ENCODE measurements around the gene MB. TPM values are rescaled to one million over a fixed set of nuclear protein-coding genes. Genes with fewer than 3 reads are reported as not detected.

The MB gene
- total RNA-seq, 1 experiment from 2014 or later: 17.3 TPM

GRCh38 chr22:35622191-35622913 lies 5.2 kb upstream of the MB start:
- ATAC-seq: peak; percentile 66
- POLR2A ChIA-PET: no interaction called here
- Histone ChIP-seq H3K36me3 (ENCODE audit: control insufficient read depth, insufficient read depth, low read length) (no peaks in the 10 kb centered on the region), H3K27ac (ENCODE audit: low read length) (peak overlapping the region; percentile 97), H3K4me1 (ENCODE audit: control insufficient read depth, insufficient read depth, low read length) (peaks cover 43% of the 10 kb centered on the region), H3K27me3 (ENCODE audit: control insufficient read depth, insufficient read depth, low read length) (no peaks in the 10 kb centered on the region), H3K4me3 (ENCODE audit: low read depth in 2 of 2, low read length in 2 of 2) (no peak overlapping the region), H3K9me3 (ENCODE audit: control insufficient read depth, insufficient read depth, low read depth, low read length) (no peaks in the 10 kb centered on the region)
- CTCF ChIA-PET: no interaction called here
- intact Hi-C loops (cut with micrococcal nuclease; ENCODE audit: unreplicated experiment): loop anchor here (2.0 to 10.0 kb wide), 2 partner anchors 192 to 292 kb away; no protein-coding TSS in a partner anchor
- DNase-seq (ENCODE audit: low read depth, low spot score): no peak
- in situ Hi-C loops (cut with HindIII; ENCODE audit: low pct_unique_long_range_greater_than_20kb, low sequenced_read_pairs): no loop called here
- TF ChIP-seq, protein P1, sequence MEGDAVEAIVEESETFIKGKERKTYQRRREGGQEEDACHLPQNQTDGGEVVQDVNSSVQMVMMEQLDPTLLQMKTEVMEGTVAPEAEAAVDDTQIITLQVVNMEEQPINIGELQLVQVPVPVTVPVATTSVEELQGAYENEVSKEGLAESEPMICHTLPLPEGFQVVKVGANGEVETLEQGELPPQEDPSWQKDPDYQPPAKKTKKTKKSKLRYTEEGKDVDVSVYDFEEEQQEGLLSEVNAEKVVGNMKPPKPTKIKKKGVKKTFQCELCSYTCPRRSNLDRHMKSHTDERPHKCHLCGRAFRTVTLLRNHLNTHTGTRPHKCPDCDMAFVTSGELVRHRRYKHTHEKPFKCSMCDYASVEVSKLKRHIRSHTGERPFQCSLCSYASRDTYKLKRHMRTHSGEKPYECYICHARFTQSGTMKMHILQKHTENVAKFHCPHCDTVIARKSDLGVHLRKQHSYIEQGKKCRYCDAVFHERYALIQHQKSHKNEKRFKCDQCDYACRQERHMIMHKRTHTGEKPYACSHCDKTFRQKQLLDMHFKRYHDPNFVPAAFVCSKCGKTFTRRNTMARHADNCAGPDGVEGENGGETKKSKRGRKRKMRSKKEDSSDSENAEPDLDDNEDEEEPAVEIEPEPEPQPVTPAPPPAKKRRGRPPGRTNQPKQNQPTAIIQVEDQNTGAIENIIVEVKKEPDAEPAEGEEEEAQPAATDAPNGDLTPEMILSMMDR (IDR thresholded peaks at IDR 0.05): no peak
- no TSS peak for BruUV-seq (replicated peaks)

GRCh38 chr22:35621451-35621850 lies 4.3 kb upstream of the MB start:
- CTCF ChIA-PET: no interaction called here
- intact Hi-C loops (cut with micrococcal nuclease; ENCODE audit: unreplicated experiment): loop anchor here (10.0 kb wide), 1 partner anchor 293 kb away; no protein-coding TSS in a partner anchor

More at GRCh38 chr22:35621451-35621850, 4.3 kb upstream of the MB start:
- Histone ChIP-seq H3K36me3 (ENCODE audit: control insufficient read depth, insufficient read depth, low read length) (no peaks in the 10 kb centered on the region), H3K4me3 (ENCODE audit: low read depth in 2 of 2, low read length in 2 of 2) (no peak overlapping the region), H3K27me3 (ENCODE audit: control insufficient read depth, insufficient read depth, low read length) (no peaks in the 10 kb centered on the region), H3K27ac (ENCODE audit: low read length) (peak overlapping the region; percentile 97), H3K4me1 (ENCODE audit: control insufficient read depth, insufficient read depth, low read length) (peaks cover 42% of the 10 kb centered on the region), H3K9me3 (ENCODE audit: control insufficient read depth, insufficient read depth, low read depth, low read length) (no peaks in the 10 kb centered on the region)
- TSS peak; percentile 85 for BruUV-seq (replicated peaks)
- TF ChIP-seq, protein P1 (IDR thresholded peaks at IDR 0.05): no peak
- TF ChIP-seq TCF7L2 (IDR thresholded peaks at IDR 0.05; ENCODE audit: low read depth, low read length) (no peak), SIN3A (IDR thresholded peaks at IDR 0.05; ENCODE audit: borderline replicate concordance, insufficient read depth, low read depth, low read length) (no peak), POLR2AphosphoS5 (IDR thresholded peaks at IDR 0.05; ENCODE audit: low read depth, low read length) (no peak)
- TF ChIP-seq, protein P2, sequence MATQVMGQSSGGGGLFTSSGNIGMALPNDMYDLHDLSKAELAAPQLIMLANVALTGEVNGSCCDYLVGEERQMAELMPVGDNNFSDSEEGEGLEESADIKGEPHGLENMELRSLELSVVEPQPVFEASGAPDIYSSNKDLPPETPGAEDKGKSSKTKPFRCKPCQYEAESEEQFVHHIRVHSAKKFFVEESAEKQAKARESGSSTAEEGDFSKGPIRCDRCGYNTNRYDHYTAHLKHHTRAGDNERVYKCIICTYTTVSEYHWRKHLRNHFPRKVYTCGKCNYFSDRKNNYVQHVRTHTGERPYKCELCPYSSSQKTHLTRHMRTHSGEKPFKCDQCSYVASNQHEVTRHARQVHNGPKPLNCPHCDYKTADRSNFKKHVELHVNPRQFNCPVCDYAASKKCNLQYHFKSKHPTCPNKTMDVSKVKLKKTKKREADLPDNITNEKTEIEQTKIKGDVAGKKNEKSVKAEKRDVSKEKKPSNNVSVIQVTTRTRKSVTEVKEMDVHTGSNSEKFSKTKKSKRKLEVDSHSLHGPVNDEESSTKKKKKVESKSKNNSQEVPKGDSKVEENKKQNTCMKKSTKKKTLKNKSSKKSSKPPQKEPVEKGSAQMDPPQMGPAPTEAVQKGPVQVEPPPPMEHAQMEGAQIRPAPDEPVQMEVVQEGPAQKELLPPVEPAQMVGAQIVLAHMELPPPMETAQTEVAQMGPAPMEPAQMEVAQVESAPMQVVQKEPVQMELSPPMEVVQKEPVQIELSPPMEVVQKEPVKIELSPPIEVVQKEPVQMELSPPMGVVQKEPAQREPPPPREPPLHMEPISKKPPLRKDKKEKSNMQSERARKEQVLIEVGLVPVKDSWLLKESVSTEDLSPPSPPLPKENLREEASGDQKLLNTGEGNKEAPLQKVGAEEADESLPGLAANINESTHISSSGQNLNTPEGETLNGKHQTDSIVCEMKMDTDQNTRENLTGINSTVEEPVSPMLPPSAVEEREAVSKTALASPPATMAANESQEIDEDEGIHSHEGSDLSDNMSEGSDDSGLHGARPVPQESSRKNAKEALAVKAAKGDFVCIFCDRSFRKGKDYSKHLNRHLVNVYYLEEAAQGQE (IDR thresholded peaks at IDR 0.05; ENCODE audit: insufficient read depth in 1 of 2, low read depth in 2 of 2, low read length in 1 of 2): no peak
- in situ Hi-C loops (cut with HindIII; ENCODE audit: low pct_unique_long_range_greater_than_20kb, low sequenced_read_pairs): no loop called here
- ATAC-seq: no peak
- POLR2A ChIA-PET: interaction anchor here (0.6 kb wide), 1 partner anchor 7 kb away, joined by 14 read pairs; no protein-coding TSS in a partner anchor
- DNase-seq (ENCODE audit: low read depth, low spot score): no peak
